Inflammatory macrophage (primary cell): ENCODE data around the gene PNN.
"Not testable (repeated sequence)": the region's sequence is repeated elsewhere in the genome, so short reads cannot be mapped to it uniquely, and the experiment has no call there.

ENCODE experiments used
- DNase-seq, 2 donors: peaks; one replicate each; pipeline ENCODE4 v3.0.0-alpha.2; 2020 to 2022

The PNN gene

GRCh38 chr14:39181026-39181692 lies 6.1 kb downstream of the PNN start:
- no peak for DNase-seq

GRCh38 chr14:39181693-39182047 lies 6.6 kb downstream of the PNN start:
- no peak for DNase-seq

GRCh38 chr14:39182770-39183684 lies 8.0 kb downstream of the PNN start:
- DNase-seq: no peak

- DNase-seq: not testable (repeated sequence)
Measured at GRCh38 chr14:39183685-39184003, 8.6 kb downstream of the PNN start.

- DNase-seq: no peak
Measured at GRCh38 chr14:39184628-39185255, 9.7 kb downstream of the PNN start.

GRCh38 chr14:39185256-39186049 lies 10.4 kb downstream of the PNN start:
- DNase-seq: no peak

GRCh38 chr14:39186941-39187525 lies 12.0 kb downstream of the PNN start:
- DNase-seq: no peak

GRCh38 chr14:39203659-39204606 lies 28.9 kb downstream of the PNN start:
- DNase-seq: peak in 1 of 2 donors; percentile 13

GRCh38 chr14:39207430-39207829 lies 32.4 kb downstream of the PNN start:
- not testable (repeated sequence) for DNase-seq

GRCh38 chr14:39211109-39211741 lies 36.2 kb downstream of the PNN start:
- DNase-seq: no peak

- DNase-seq: no peak
Measured at GRCh38 chr14:39212034-39212433, 37.0 kb downstream of the PNN start.

GRCh38 chr14:39212693-39213092 lies 37.6 kb downstream of the PNN start:
- no peak for DNase-seq

GRCh38 chr14:39217214-39217879 lies 42.3 kb downstream of the PNN start:
- DNase-seq: peak in 1 of 2 donors; percentile 11

GRCh38 chr14:39218171-39218769 lies 43.2 kb downstream of the PNN start:
- DNase-seq: no peak

- DNase-seq: no peak
Measured at GRCh38 chr14:39219075-39219499, 44.0 kb downstream of the PNN start.

GRCh38 chr14:39220473-39220872 lies 45.4 kb downstream of the PNN start:
- DNase-seq: not testable (repeated sequence)

- no peak for DNase-seq
Measured at GRCh38 chr14:39228044-39228443, 53.0 kb downstream of the PNN start.

- DNase-seq: peak in 1 of 2 donors; percentile 43
Measured at GRCh38 chr14:39228509-39229221, 53.6 kb downstream of the PNN start.

GRCh38 chr14:39229222-39229543 lies 54.1 kb downstream of the PNN start:
- DNase-seq: peak in 1 of 2 donors; percentile 70
